IPS-NIHi7 (cell line): ENCODE measurements around the gene BHLHE41.

Experiments used
- DNase-seq: peaks from one replicate; pipeline ENCODE4 v3.0.0; 2012; ENCODE audit warnings: mixed read lengths; ENCODE audit errors: extremely low spot score

BHLHE41 gene

GRCh38 chr12:26134540-26134939, 9.7 kb upstream of the BHLHE41 start:
- no peak for DNase-seq

- DNase-seq = no peak
Observed at GRCh38 chr12:26133521-26133920, 8.7 kb upstream of the BHLHE41 start.

DNA sequence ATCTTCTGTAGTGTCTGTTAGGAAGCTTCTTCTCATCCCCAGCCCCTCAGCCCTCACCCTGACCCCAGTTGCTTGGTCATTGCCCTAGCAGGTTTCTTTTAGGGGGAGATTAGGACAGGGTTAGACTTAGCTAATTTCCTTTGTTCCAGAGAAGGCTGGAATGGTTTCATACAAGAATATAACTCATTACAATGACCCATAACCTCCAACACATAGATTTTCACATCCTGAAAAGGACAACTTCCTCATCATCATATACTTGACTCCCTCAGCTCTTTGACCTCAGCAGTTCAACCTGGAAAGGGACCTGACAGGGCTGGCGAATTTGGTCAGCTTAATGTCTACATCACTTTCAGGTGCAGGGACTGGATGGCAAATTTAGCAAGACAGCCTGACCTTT, 8.0 kb upstream of the BHLHE41 start:
- DNase-seq = no peak

- no peak for DNase-seq
Observed at GRCh38 chr12:26131936-26132335, 7.1 kb upstream of the BHLHE41 start.

DNA sequence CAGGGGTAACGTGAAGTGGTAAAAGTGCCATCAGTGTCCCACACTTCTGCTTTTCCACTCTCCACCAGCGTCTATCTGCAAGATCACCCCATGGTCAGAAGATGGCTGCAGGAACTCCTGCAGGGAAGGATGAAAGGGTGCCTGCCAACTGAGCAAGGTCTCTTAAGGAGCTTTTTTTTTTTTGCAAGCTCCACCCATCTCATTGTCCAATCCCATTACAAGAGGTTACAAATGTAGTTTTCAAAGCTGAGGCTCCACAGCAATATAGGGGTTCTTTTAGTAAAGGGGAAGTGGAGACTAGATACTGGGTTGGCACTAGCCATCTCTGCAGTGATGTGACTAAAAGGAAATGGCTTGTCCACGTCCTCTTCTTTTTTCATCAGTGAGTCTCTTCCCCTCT, 5.9 kb upstream of the BHLHE41 start:
- no peak for DNase-seq

DNA sequence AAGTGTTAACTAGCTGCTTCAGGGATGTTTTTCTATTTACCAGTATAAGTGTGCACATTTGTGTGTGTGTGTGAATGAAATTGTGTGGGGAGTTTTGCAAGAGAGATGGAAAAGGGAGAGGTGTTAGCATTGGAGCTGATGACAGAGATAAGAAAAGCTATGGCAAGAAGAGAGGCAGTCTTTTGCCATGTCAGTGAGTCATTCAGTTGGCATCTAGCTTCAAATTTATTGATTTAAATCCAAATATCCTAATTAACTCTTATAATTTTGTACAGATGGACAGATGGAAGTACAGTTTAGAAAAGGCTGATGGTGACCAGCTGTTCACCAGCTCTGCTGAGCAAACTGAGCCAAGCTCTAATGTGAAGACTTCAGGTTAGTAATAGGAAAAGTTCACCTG, 3.3 kb upstream of the BHLHE41 start:
- DNase-seq = no peak

GRCh38 chr12:26127404-26127803, 2.6 kb upstream of the BHLHE41 start:
- no peak for DNase-seq

DNA sequence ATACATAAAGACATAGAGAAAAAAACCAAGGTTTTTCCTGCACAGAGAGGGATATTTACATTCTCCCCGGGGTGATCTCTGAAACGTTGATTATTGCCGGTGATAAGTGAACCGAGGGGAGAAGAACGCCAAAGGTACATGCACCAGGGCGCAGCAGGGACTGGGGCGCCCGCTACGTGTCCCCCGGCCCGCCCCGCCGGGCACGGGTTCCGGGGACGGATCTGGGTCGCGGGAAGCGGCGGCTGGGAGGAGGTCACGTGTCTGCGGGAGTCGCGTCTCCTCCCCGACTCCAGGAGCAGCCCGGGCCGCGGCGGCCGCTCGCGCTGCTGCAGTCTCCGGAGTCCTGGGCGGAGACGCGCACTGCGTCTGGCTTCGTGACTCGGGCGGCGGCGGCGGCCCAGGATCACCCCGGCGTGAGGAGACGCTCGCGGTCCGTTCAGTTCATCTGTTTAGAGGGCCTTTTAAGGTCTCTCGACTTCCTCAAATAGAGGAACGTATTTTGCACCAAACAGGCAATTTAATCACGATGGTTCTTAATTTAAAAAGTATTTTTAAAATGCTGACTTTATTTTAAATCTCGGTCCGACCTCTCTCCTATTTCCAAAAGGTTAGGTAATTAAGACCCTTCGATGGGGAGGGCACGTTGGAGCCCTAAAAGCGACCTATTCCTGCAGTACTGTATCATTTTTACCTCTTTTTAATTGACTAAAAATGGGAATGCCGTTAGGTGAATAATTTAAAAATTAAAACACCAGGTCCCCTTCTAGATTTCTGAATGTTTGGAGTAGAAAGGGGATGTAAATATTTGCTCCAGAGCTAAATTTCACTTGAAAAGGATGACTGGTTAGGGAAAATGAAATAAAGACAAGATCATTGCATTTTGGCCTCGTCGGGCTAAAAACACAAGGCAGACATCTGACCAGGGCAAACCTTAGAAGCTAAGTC, 1.8 kb upstream of the BHLHE41 start:
- DNase-seq = peak; percentile 90

DNA sequence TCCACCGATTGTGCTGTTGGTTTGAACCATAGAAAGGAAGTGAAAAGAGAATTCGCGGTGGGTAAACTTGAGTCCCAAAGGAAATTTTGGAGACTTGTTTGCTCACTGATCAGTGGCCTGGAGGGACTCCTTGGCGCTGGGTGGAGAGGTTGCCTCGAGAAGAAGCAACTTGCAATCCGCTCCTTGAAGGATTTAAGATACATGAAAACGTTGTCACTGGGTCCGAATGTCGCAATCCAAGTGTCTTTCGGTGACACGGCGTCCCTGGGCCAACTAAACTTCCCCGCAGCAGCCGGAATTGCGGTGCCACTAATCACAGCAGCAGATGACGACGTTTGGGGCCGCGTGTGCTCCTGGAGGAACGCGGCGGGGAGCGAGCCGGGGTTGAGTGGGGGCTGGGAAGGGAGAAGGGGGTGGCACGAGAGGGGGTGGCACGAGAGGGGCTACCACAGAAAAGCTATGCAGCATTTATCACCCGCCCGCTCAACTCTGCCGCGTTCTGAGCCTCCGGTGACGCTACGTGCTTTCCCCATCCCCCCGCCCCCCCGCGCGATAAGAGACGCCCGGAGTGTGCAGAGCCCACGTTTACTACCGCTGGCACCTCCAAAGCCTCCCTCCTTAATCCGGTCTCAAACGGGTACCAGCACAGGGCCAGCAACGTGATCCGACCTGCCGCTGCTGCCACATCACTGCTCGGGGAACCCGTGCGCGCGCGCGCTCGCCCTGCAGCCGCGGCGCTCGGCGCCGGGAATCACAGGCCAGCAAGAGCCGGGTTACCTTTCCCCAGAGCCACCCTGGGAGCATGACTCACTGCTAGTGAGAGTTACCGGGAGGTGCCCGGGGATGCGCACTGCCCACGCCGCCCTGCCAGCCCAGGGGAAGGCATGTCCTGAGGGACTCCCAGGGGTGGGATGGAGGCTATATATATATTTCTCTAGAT, 833 bp upstream of the BHLHE41 start:
- DNase-seq = peak; percentile 79

GRCh38 chr12:26123482-26123980, 1.3 kb downstream of the BHLHE41 start:
- DNase-seq = no peak

DNA sequence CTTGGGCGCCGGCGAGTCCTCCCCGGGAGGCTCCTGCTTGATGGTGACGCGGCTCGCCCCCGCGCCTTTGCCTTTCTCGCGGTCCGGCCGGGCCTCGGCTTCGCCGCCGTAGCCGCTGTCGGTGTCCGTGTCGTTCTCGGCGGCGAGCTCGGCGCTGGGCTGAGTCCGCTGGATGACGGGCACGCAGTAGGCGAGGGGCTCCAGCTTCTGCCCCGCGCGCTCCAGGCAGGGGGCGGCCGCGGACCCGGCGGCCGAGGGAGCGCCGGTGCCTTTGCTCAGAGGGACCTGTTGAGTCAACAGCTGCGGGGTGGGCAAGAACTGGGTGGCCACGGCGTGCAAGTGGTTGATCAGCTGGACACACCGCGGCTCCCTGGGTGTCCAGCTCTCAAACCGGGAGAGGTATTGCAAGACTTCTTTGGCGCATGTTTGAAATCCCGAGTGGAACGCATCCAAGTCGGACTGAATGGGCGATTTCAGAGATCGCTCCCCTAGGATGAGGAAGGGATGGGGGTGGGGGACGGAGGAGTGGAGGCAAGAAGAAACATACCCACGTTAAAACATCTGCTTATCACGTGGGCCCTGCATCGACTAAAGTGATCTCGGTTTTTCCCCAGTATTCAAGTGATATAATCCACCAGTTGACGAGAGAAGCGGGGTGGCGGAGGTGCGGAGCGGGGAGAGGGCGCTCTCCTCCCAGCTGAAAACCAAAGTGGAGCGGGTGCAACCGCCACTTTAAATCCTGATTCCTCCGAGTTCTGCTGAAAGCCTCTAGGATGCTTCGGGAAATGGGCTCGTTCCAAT, 2.0 kb downstream of the BHLHE41 start:
- DNase-seq = no peak

DNA sequence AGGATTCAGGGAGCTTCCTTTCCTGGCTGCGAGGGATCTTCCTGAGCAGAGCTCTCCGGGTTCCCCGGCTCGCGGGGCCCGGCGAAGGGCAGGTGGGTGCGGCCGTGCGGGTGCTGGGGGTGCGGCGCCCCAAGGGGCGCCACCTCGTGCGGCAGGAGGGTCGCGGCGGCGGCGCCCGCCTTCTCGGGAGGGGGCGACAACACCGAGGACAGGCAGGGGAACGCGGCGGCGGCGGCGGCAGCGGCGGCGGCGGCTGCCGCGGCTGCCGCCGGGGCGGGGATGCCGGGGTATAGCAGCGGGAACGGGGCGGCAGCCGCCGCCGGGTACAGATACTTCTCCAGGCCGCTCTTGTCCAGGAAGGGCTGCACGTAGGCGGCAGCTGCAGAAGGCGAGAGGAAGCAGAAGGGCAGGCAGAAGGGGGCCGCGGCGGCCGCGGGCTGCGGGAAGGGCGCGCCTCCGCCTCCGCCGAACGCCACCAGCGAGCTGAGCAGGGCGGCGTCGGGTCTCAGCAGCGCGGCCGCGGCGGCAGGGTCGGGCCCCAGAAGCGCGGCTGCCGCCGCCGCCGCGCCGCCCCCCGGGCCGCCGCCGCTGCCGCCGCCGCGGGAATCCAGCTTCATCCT, 2.7 kb downstream of the BHLHE41 start:
- no peak for DNase-seq

- no peak for DNase-seq
Observed at GRCh38 chr12:26121323-26122060, 3.3 kb downstream of the BHLHE41 start.

DNA sequence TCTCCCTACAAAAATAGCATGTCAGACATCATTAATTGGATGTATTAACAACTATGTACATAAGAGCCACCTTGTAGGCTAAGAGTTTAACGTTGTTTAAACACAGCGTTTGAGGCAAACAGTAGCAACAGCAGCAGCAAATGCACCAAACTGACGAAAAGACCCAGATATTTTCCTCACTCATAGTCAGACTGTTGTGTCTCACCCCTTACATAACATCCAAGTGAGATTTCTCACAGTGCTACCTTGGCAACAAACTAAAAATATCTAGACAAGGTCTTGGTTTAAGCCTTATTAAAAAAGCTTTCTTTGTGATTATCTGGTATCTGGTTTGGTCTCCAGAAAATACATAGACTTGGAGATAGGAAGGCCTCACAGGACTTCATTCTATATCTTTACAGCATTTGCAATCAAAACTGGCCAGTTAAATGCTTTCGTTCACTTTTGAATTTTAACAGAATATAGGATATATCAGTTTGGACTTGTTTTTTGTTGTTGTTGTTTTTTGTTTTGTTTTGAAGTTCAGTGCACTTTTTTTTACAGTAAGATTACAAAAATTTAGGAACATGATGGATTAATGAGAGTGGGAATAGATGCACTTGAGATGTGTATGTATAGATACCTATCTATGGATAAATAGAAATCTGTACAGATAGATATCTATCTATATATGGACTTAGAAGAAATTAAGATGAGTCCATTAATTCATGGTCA, 4.1 kb downstream of the BHLHE41 start:
- DNase-seq = no peak

DNA sequence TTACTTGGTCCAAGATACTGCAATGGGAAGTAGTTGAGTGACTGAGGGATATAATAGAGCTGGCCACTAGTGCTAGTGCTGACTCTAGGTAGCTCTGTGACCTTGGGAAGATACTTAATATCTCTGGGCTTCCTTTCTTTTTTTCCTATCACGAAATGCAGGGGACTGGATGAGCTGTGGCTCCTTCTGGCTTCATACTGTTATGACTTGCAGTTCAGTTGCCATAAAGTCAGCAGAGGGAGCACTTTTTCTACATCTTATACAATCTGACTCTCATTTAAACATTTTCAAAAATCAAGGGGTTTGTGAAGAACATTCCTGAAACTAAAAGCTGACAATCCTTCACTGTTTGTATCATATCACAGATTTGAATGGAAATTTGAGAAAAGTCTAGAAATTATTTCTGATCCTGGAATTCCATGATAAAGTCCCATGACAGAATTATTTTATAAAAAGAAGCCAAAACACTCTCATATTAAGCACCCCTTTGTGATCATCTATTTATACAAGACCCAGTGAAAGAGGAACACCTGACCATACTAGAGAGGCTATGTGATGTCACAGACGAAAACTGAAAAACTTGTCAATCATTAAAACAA, 5.3 kb downstream of the BHLHE41 start:
- no peak for DNase-seq

- DNase-seq = no peak
Observed at GRCh38 chr12:26118308-26118707, 6.5 kb downstream of the BHLHE41 start.

- no peak for DNase-seq
Observed at GRCh38 chr12:26116829-26117715, 7.8 kb downstream of the BHLHE41 start.

DNA sequence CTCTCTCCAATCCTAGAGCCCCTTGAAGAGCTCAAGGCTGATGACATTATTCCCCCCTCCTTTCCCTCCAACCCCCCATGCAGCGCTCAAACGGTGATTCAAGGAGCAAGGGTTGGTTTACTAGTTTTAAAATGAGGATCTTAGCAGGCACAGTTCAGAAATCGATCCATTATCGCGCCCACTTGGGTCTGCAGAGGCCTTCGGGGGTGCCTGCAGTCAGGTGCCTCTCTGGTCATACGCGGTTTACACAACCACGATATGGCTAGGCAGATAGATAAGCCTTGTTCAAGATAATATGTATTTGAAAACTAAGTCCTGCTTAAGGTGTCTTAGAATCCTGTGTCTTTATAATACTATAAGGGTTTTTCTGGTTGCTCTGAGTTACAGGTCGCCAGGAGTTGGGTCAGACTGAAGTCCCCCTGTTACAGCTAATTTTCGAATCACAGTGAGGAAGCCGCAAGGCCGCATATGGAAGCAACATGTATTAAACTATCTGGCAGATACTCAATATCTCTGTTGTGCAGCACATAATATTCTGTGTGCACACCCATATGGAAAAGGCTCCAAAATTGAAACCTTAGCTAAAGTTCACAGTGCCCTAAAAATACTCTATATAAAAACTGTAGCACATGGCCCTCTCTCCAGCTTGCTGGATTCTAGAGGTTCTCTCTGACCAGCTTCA, 10.0 kb downstream of the BHLHE41 start:
- no peak for DNase-seq
